SH-SY5Y (cell line): ENCODE results near the gene COL6A3.

Experiments used
- GATA2 ChIP-seq: IDR thresholded peaks from 2 replicates; pipeline ENCODE4 v1.6.1; 2011; ENCODE audit warnings: mild to moderate bottlenecking, low read depth, low read length
- GATA3 ChIP-seq: IDR thresholded peaks from 2 replicates; pipeline ENCODE4 v1.6.1; 2011; ENCODE audit warnings: low read depth, mild to moderate bottlenecking, low read length, moderate library complexity

DNA sequence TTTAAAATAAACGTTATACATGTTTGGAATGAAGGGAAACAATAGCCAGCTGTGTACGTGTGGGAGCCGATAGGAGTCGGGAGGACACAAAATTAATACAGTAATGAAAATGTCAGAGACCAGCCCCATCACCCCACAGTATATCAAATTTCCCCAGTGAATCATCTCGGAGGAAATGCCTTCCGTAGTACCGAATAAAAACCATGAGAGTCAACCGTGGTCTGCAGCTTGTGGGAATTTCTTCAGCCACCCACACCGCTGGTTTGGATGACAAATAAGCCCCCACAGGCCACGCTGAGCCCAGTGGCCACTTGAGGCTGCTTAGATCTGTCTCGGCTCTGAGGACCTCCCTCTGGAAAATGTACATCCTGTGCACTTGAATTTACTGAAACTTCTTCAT is 133.7 kb downstream of the COL6A3 start:
- TF ChIP-seq GATA2: no peak
- TF ChIP-seq GATA3: no peak
